SHP77 (cell line): Measurements from ENCODE around the gene ZNF766.
A peak's percentile ranks its signal among the peaks of the same experiment; 100 is the strongest.
"Not testable (repeated sequence)": the region's sequence is repeated elsewhere in the genome, so short reads cannot be mapped to it uniquely, and the experiment has no call there.

Experiments
- DNase-seq, 2 experiments: peaks; one replicate each; lab custom pipeline; 2025; lab: John Stamatoyannopoulos, UW

The ZNF766 gene

DNA sequence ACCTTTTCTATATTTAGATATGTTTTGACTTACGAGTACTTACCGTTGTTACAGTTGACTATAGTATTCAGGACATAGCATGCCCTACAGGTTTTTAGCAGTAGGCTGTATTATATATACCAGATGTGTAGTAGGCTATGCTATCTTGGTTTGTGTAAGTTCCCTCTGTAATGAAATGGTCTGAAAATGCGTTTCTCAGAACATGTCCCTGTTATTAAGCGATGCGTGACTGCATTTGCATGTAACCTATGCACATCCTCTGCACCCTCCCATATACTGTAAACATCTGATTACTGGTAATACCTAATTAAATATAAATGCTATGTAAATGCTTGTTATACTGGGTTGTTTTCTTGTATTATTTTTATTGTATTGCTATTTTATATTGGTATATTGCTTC is 6.6 kb downstream of the ZNF766 start:
- DNase-seq = no peak

DNA sequence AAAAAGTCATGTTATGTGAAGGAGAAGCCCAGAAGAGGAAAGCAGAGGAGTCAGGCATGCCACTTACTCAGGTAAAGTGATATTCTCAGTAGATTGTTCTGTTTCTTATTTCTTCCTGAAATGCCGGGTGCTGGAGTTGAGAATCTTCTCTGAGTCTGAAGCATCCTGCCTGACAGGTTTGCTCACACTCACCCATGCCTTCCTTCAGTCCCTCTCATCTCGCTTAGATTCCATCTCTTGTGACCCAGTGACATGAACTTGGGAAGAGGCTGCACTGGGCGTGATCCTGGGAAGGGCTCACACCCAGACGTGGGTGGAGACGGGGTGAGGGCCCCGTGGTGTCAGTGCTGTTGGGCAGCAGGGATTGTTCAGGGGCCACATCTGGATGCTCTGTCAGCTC is 8.1 kb downstream of the ZNF766 start:
- no peak for DNase-seq

- DNase-seq = no peak
Measured at GRCh38 chr19:52286256-52286655, 16.9 kb downstream of the ZNF766 start.

GRCh38 chr19:52291781-52292180 is 22.4 kb downstream of the ZNF766 start:
- DNase-seq = no peak

DNA sequence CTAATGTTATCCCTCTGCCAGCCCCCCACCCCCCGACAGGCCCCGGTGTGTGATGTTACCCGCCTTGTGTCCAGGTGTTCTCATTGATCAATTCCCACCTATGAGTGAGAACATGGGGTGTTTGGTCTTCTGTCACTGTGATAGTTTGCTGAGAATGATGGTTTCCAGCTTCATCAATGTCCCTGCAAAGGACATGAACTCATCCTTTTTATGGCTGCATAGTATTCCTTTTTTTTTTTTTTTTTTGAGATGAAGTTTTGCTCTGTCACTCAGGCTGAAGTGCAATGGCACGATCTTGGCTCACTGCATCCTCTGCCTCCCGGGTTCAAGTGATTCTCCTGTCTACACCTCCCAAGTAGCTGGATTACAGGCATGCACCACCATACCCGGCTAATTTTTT is 23.6 kb downstream of the ZNF766 start:
- DNase-seq = not testable (repeated sequence)

- DNase-seq = no peak
Measured at GRCh38 chr19:52296400-52296772, 27.0 kb downstream of the ZNF766 start.

- peak; percentile 43 to 88 for DNase-seq
Measured at GRCh38 chr19:52296773-52297600, 27.6 kb downstream of the ZNF766 start, which contains the start of gene ZNF480. Gene ZNF480 (plus strand): TSS chr19:52297169. CDS start chr19:52300413, 3,244 bp downstream.

DNA sequence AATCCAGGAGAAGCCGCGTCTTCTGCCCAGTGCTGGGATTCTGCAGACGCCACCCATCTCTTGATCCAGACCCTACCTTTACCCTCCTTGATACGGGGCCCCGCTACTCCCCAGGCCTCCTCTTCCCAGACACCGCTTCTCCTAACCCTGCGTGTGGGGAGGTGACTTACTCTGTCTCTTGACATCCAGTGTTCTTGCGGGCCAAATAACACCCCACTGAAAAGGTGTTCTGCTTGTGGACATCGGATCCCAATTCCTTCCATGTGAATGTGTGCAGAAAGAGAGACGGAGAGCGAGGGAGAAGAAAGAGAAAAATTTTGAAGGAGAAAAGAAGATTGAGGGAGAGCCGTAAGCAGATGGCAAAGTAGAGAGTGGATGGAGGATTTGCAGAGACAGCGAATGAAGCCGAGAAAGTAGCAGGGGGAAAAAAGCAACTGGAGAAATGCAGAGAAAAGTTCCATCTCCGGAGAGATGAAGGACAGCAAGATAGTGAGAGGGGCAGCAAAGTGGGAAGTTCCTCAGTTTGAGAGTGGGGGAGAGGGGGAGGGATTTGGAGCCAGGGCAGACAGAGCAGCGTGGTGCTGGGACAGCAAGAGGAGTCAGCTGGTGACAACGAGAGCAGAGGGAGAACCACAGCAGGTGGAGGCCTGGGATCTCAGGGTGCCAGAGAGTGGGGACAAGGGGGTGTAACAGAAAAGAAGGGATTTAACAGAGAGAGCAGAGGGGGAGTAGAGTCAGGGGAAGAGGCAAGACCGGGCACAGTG is 28.4 kb downstream of the ZNF766 start:
- DNase-seq = no peak

GRCh38 chr19:52307275-52307674 is 37.9 kb downstream of the ZNF766 start:
- DNase-seq = no peak

- no peak for DNase-seq
Measured at GRCh38 chr19:52322429-52322828, 53.0 kb downstream of the ZNF766 start.

DNA sequence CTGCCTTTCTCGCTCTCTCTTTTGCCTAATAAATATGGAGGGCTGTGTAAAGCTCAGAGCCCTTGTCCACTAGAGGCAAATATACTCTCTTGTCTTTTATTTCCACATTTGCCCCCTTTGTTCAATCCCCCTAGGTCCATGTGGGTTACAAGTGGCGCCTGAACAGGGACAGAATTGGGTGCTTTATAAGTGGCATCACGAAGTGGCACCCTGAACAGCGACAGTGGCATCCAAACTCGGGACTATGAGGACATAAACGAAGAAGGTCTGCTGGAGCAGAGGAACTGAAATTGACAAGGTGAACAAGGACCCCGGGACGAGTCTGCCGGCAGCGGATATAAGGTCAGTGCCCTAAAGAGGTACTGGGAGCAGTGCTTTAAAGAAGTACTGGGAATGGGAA is 62.4 kb downstream of the ZNF766 start:
- DNase-seq = no peak

DNA sequence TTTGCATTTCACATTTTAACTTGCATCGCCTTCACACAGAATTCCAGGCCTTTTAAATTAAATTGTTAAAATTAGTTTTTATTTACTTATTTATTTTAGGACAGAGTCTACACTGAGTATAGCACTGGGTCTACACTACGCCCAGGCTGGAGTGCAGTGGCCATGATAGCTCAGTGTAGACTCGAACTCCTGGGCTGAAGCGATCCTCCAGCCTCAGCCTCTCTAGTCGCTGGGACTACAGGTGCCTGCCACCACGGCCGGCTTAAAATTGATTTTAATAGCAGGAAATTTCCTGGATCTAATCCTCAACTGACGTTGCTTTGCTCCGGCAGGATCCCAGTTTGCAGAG is 66.4 kb downstream of the ZNF766 start:
- no peak for DNase-seq

DNA sequence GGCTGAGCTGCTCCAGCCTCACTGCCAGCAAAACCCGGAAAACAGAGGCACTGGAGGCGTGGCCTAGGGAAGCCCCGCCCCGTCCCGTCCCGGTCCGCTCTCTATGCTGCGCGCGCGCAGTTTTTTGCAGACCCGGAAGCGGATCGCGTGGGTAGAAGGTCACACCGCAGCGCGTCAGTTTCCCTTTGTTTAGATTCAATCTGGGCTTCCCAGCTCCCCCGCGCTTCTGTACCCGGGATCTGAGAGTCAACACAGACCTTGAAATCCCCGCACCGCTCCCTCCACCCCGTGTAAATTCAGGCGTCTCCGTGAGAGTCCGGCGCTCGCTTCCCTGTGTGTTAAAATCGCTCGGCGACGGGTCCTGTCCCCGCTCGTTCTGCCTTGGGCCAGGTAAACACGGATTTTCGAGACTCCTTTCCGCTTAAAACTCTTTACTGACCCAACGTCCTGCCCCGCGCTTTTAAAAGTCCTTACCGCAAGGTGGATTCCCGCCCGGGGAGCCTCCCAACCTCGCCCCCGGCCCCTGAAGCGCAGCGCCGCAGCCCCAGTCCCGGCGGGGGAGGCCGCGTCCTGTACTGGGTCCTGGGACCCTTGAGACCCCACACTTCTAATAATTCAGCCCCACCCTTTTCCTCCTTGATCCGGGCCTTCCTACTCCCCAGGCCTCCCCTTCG is 66.9 kb downstream of the ZNF766 start, which contains the start of gene ZNF610:
TSS of gene ZNF610 (plus strand) at position 127 of the 674 bp plus-strand sequence. CDS start 12,930 bp downstream, outside the sequence.
- peak; percentile 80 to 83 for DNase-seq

DNA sequence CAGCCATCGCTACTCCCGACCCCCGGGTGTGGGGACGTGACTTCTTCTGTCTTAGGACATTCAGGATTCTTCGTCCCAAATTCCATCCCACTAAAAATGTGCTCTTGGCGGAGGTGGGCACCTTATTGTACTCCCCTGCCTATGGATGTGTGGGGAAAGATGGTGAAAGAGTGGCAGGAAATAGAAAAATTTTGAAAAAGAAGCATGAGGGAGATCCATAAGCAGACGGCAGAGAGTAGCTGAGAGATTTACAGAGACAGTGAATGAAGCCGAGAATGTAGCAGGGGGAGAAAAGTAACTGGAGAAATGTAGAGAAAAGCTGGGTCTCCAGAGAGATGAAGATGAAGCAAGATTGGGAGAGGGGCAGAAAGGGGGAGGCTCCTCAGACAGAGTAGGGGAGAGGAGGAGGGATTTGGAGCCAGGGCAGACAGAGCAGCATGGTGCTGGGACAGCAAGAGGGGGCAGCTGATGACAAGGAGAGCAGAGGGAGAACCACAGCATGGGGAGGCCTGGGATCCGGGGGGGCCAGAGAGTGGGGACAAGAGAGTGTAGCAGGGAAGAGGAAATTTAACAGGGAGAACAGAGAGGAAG is 67.5 kb downstream of the ZNF766 start:
- no peak for DNase-seq

DNA sequence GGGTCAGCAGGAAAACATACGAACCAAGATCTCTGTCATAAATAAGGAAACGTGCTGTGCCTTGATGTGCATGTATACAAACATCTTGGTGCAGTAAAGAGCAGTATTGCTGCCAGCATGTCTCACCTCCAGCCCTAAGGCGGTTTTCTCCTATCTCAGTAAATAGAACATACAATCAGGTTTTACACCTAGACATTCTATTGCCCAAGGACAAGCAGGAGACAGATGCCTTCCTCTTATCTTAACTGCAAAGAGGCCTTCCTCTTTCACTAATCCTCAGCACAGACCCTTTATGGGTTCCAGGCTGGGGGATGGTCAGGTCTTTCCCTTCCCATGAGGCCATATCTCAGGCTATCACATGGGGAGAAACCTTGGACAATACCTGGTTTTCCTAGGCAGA is 69.6 kb downstream of the ZNF766 start:
- not testable (repeated sequence) for DNase-seq

- DNase-seq = peak; percentile 55 to 64
Measured at GRCh38 chr19:52343548-52343947, 74.2 kb downstream of the ZNF766 start.

DNA sequence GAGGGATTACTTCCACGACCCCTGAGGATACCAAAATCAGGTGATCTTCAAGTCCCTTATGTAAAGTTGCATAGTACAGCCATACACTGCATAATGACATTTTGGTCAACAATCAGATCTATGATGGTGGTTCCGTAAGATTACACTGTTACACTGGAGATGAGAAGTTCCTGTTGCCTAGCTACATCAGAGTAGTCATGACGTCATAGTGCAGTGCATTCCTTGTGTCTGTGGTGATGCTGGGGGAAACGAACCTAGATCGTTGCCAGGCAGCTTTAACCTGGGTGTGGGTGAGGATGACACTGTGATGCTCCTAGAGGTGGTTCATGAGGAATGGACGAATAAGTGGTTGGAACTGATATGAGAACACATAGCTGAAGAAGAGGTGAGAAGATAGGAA is 75.8 kb downstream of the ZNF766 start:
- no peak for DNase-seq
